ENCODE results near the gene CUBN.
A peak's percentile ranks its signal among the peaks of the same experiment; 100 is the strongest.

Gene CUBN

DNA sequence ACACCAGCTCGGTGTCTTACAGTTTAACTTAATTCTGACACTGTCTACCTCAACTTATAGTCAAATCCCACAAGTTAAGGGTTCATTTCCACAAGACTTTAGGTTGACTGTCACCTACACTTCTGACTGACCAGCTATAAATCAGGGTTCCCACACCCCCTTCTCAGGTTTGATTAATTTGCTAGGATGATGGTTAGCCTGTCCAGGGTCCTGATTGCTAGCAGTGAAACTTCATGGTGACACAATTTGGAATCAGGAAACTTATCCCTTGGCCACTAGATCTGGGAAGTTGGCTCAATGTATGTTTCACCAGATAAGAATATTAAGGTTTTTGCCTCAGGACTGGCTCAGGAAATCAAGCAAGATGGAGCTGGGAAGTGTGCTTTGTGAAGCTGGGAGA lies 309.6 kb downstream of the CUBN start:
- Mint-ChIP-seq H3K36me3 (peaks cover 11% of the 10 kb centered on the region), H3K27ac (no peak overlapping the region), H3K9me3 (peaks cover 4% of the 10 kb centered on the region), H3K4me3 (no peak overlapping the region), H3K4me1 (peaks cover 22% of the 10 kb centered on the region)
- DNase-seq (ENCODE audit: low spot score in 2 of 2) (no peak), ATAC-seq (no peak)

DNA sequence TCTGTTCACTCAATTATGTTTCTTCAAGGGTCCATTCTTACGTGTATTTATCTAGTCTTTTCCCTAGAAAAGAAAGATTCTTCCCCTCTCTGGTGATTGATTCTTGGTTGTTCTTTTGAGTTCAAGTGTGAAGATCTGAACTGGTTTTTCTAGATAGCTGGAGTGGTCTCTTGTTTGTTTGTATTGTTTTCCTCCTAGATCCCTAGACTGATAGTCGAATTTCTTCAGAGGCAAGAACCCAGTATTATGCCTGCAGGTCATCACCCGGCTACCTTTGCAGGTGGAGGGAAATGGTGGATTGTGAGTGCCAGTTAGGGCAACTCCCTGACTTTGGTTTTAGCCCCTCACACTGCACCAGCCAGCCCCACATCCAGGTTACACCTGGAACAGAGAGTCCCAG lies 310.2 kb downstream of the CUBN start:
- no peak overlapping the region for H3K4me3 Mint-ChIP-seq
- H3K27ac Mint-ChIP-seq = no peak overlapping the region
- no peak for ATAC-seq
- peaks cover 4% of the 10 kb centered on the region for H3K9me3 Mint-ChIP-seq
- H3K4me1 Mint-ChIP-seq = peaks cover 26% of the 10 kb centered on the region
- H3K36me3 Mint-ChIP-seq = peaks cover 15% of the 10 kb centered on the region
- peak in 1 of 2 donors; percentile 43 for DNase-seq (ENCODE audit: low spot score in 2 of 2)

DNA sequence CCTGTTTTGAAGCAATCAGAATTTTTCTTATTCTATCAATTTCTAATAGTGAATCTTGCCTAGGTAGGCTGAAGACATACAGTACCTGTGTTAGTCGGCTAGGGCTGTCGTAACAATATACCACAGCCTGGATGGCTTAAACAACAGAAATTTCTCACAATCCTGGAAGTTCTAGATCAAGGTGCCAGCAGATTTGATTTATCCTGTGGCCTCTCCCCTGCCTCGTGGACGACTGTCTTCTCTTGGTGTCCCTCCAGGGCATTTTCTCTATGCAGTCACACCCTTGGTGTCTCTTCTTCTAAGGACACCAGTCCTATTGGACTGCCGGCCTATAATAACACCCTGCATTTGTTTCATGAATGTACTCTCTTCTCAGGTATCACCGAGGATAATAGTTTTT lies 310.6 kb downstream of the CUBN start:
- Mint-ChIP-seq H3K9me3 (peaks cover 4% of the 10 kb centered on the region), H3K4me1 (peaks cover 26% of the 10 kb centered on the region), H3K27ac (no peak overlapping the region), H3K4me3 (no peak overlapping the region), H3K36me3 (peaks cover 19% of the 10 kb centered on the region)
- peak in 1 of 2 donors; percentile 47 for DNase-seq (ENCODE audit: low spot score in 2 of 2)
- ATAC-seq = no peak

DNA sequence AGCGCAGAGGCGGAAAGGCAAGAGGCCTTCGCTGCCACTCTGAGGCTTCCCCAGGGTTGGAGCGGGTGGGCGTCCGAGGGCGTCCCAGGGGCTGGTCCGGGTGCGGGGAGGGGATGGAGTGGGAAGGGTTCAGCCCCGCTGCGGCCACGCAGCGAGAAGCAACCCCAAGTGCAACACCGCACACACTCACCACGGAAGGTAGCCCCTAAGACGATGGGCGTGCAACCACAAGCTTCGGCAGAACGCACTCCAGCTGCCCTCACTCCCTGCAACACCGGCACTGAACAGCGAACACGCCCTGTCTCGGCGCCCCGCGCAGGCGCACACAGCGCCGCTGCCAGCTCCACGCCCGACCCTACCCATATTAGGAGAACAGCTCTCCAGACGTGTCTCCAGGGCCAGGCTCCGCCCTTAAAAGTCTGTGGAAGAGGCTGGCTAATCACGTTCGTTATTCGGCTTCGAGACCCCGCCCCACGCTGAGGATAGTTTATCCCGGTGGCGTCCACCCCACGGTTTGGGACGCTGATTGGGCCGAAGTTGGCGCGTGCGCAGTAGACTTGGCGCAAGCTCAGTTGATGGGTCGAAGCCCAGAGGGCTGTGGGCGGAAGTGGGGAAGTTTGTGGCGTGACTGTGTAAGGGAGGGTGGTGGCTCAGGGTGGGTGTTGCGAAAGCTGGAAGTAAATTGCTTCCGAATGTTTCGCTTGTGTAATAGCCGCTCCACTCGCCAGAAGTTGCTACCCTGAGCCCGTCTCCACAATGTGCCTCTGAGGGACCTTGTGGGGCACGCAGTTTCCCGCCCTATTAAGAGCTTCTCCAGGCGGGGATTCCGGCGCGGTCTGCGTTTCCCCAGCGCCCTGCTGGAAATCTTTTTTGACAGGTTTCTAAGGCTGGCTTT lies 312.2 kb downstream of the CUBN start, which contains the start of gene RSU1:
Gene RSU1, minus strand, starts transcription at position 300 of the 895 bp plus-strand sequence. CDS start 343 bp downstream, outside the sequence.
- ATAC-seq (peak; percentile 97), DNase-seq (ENCODE audit: low spot score in 2 of 2) (peak; percentile 99 to 100)
- H3K4me3 Mint-ChIP-seq = peak within 1 kb of the TSS; percentile 88
- H3K36me3 Mint-ChIP-seq = peaks cover 24% of the 10 kb centered on the region
- peaks cover 2% of the 10 kb centered on the region for H3K9me3 Mint-ChIP-seq
- H3K27ac Mint-ChIP-seq = peak within 1 kb of the TSS; percentile 96
- peaks cover 26% of the 10 kb centered on the region for H3K4me1 Mint-ChIP-seq

DNA sequence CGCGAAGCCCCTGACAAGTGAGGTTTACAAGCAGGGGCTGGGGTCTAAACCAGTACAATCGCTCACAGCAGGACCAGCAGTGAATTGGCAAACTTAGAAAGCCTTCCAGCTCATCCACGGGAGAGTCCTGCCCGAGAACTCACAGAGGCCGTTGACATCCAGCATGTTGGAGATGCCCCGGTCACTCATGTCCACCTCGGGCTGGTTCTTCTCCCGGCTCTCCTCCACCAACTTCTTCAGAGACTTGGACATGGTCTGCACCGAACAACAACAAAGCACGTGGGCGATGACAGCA lies 312.8 kb downstream of the CUBN start:
- DNase-seq (ENCODE audit: low spot score in 2 of 2) = no peak
- no peaks in the 10 kb centered on the region for H3K9me3 Mint-ChIP-seq
- peaks cover 28% of the 10 kb centered on the region for H3K4me1 Mint-ChIP-seq

DNA sequence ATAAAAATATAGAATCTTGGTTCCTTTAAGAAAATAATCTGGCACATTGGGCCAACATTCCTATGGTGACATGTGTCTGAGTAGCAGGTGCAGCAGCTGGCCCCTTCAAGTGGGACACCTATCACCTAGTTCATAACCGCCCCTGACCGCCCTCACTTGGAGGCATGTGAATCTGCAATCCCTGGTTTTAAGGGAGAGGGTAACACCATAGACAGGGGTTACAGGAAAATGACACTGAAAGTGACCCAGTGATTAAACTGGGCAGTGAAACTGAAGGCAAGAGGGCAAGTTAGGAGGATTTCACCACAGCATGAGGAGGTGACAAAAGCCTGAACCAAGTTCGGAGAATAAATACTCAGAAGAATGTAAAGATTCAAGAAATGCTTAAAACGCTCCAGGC lies 313.4 kb downstream of the CUBN start:
- H3K9me3 Mint-ChIP-seq = no peaks in the 10 kb centered on the region
- H3K36me3 Mint-ChIP-seq = peaks cover 31% of the 10 kb centered on the region
- H3K4me1 Mint-ChIP-seq = peaks cover 32% of the 10 kb centered on the region
- H3K4me3 Mint-ChIP-seq = peak overlapping the region; percentile 88
- ATAC-seq (no peak), DNase-seq (ENCODE audit: low spot score in 2 of 2) (peak in 1 of 2 donors; percentile 50)
- H3K27ac Mint-ChIP-seq = peak overlapping the region; percentile 96

More for the DNA sequence above, 312.8 kb downstream of the CUBN start:
- H3K36me3 Mint-ChIP-seq = peaks cover 29% of the 10 kb centered on the region
- peak overlapping the region; percentile 88 for H3K4me3 Mint-ChIP-seq
- ATAC-seq = no peak
- peak overlapping the region; percentile 96 for H3K27ac Mint-ChIP-seq

DNA sequence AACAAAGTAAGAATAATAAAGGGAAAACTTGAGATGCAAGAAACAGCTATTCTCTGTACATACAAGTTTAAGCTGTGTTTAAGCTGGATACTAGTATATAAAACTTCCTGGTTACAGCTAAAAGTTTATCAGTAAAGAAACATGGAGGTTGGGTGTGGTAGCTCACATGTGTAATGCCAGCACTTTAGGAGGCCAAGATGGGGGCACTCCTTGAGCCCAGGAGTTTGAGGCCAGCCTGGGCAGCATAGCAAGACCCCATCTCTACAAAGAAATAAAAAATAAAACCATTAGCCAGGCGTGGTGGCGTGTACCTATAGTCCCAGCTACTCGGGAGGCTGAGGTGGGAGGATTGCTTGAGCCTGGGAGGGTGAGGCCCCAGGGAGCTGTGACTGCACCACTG lies 315.6 kb downstream of the CUBN start:
- DNase-seq (ENCODE audit: low spot score in 2 of 2) (no peak), ATAC-seq (no peak)
- no peaks in the 10 kb centered on the region for H3K9me3 Mint-ChIP-seq
- H3K27ac Mint-ChIP-seq = no peak overlapping the region
- no peak overlapping the region for H3K4me3 Mint-ChIP-seq
- H3K36me3 Mint-ChIP-seq = peaks cover 31% of the 10 kb centered on the region
- H3K4me1 Mint-ChIP-seq = peaks cover 32% of the 10 kb centered on the region

DNA sequence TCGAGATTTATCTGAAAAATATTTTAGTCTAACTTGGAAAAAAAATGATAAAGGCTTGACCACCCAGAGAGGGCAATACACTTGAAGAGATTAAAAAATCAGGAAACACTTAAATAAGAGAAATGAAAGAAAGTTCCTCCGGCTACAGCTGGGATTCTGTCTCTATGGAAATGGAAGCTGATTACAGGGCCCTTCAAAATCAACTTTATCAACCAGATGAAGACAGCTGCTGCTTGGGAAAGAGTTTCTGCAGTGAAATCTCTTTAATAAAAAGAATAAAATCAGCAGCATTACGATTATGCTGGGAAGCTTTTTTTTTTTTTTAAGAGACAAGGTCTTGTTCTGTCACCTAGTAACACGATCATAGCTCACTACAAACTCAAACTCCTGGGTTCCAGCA lies 316.9 kb downstream of the CUBN start:
- Mint-ChIP-seq H3K4me1 (peaks cover 32% of the 10 kb centered on the region), H3K36me3 (peaks cover 28% of the 10 kb centered on the region)

DNA sequence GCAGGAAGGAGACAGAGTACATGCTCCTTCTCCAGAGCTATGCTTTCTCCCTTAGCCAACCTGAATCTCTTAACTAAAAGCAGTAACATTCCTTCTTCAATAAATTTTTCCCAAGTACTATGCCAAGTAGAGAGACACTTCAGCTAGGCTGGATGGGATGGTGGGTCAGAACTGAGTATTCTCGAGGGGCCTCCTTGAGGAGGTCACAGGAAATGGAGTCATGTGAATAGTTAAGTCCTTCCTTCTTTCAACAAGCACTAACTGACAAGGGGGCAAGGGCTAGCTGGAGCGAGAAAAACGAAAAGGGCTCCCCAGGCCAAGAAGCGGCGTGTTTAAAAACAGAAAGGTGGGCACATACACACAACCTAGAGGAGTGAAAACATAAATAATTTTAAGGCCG lies 317.8 kb downstream of the CUBN start:
- H3K4me3 Mint-ChIP-seq = no peak overlapping the region
- peaks cover 25% of the 10 kb centered on the region for H3K4me1 Mint-ChIP-seq
- peak overlapping the region; percentile 82 for H3K27ac Mint-ChIP-seq
- ATAC-seq (no peak), DNase-seq (ENCODE audit: low spot score in 2 of 2) (peak in 1 of 2 donors; percentile 42)
- no peaks in the 10 kb centered on the region for H3K9me3 Mint-ChIP-seq
- peaks cover 20% of the 10 kb centered on the region for H3K36me3 Mint-ChIP-seq

More for the DNA sequence above, 316.9 kb downstream of the CUBN start:
- Mint-ChIP-seq H3K9me3 (no peaks in the 10 kb centered on the region), H3K27ac (no peak overlapping the region), H3K4me3 (no peak overlapping the region)
- no peak for ATAC-seq
- no peak for DNase-seq (ENCODE audit: low spot score in 2 of 2)

DNA sequence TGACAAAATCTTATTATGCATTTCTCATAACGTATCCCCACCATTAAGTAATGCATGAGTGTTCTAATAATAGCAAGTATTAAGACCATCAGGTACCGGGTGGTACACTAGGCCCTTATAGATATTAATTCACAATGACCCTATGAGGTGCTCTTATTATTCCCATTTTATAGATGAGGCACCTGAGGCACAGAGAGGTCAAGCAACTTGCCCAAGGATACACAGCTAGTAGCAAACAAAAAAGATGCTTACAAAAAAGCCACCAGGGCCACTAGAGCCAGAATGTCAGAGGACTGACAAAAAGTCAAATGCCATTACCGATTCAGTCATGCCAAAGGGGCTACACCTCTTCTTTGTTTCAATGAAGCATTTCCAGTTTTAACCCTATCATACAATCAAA lies 318.3 kb downstream of the CUBN start:
- ATAC-seq = no peak

DNA sequence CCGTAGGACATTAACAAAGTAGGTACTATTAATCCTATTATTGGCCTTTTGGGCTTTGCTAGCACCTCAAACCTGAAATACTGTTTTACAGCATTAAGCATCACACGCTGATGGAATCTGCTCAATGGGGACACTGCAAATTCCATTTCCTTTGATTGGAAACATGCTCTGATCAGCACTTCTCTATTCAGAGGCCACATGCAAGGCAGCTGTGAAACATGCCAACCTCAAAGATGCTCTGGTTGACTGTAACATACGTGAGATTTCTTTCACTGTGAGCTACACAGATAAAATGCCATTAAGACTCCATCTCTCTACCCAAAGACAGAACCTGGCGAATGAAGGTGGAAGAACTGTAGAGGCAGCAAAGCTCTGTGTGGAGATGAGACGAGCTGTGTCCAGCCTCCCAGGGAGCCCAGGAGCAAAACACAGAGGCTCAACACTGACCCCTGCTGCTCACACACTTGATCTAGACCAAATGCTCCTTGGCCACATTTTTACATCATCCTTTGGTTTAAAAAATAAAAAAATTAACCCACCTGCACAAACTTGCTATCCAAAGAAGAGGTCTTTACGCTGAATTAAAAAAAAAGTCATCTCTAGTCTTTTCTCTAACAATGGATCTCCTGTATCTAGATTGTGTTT lies 320.4 kb downstream of the CUBN start:
- peaks cover 6% of the 10 kb centered on the region for H3K4me1 Mint-ChIP-seq
- ATAC-seq (peak; percentile 88), DNase-seq (ENCODE audit: low spot score in 2 of 2) (peak; percentile 40 to 71)
- peaks cover 14% of the 10 kb centered on the region for H3K36me3 Mint-ChIP-seq
- no peaks in the 10 kb centered on the region for H3K9me3 Mint-ChIP-seq
- no peak overlapping the region for H3K27ac Mint-ChIP-seq
- H3K4me3 Mint-ChIP-seq = no peak overlapping the region

More for the DNA sequence above, 318.3 kb downstream of the CUBN start:
- H3K36me3 Mint-ChIP-seq = peaks cover 20% of the 10 kb centered on the region
- no peak overlapping the region for H3K4me3 Mint-ChIP-seq
- H3K27ac Mint-ChIP-seq = peak overlapping the region; percentile 82
- no peak for DNase-seq (ENCODE audit: low spot score in 2 of 2)
- no peaks in the 10 kb centered on the region for H3K9me3 Mint-ChIP-seq
- peaks cover 22% of the 10 kb centered on the region for H3K4me1 Mint-ChIP-seq

DNA sequence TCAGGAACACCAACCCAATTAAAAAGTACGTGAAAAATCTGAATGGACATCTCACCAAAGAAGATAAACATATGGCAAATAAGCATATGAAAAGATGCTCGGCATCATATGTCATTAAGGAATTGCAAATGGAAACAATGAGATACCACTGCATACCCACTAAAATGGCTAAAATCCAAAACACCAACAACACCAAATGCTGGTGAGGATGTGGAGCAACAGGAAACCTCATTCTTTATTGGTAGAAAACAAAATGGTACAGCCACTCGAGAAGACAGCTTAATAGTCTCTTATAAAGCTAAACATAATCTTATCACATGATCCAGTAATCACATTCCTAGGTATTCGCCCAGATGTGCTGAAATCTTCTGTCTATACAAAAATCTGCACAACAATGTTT lies 325.5 kb downstream of the CUBN start:
- Mint-ChIP-seq H3K9me3 (no peaks in the 10 kb centered on the region), H3K36me3 (no peaks in the 10 kb centered on the region), H3K4me1 (peaks cover 32% of the 10 kb centered on the region), H3K4me3 (no peak overlapping the region), H3K27ac (no peak overlapping the region)
- DNase-seq (ENCODE audit: low spot score in 2 of 2) = no peak
- no peak for ATAC-seq

DNA sequence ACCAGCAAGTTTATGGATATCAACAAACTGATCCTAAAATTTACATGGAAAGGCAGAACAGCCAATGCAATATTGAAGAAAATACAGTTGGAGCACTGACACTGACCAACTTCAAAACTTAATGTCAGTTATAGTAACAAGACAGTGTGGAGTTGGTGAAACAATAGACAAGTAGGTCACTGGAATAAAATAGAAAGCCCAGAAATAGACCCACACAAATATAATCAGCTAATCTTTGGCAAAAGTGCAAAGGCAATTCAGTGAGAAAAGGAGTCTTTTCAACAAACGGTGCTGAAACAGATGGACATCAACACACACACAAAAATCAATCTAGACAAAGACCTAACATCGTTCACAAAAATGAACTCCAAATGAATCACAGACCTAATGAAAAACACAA lies 326.1 kb downstream of the CUBN start:
- Mint-ChIP-seq H3K4me1 (peaks cover 38% of the 10 kb centered on the region), H3K4me3 (no peak overlapping the region), H3K27ac (no peak overlapping the region), H3K36me3 (no peaks in the 10 kb centered on the region), H3K9me3 (no peaks in the 10 kb centered on the region)
- no peak for ATAC-seq
- no peak for DNase-seq (ENCODE audit: low spot score in 2 of 2)

DNA sequence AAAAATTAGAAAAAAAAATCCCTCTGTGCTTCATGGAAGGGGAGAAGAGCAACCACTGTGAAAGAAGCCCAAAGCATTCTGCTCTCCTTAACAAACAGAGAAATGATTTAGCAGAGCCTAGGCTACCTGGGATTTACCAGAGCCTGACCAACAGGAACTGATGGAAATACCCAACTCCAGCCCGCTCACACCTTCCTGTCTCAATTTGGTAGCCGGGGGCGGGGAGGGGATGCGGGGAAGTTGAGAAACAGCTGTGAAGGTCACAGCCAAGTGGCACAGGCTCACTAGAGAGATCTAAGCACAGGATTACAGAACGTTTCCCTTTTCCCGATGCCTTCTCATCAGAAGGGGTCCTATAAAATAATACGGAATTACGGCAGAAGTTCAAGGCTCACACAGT lies 330.0 kb downstream of the CUBN start:
- Mint-ChIP-seq H3K36me3 (peaks cover 6% of the 10 kb centered on the region), H3K27ac (peak overlapping the region; percentile 80), H3K4me3 (peak overlapping the region; percentile 42), H3K9me3 (no peaks in the 10 kb centered on the region), H3K4me1 (peaks cover 62% of the 10 kb centered on the region)
- DNase-seq (ENCODE audit: low spot score in 2 of 2) = no peak
- peak; percentile 66 for ATAC-seq

DNA sequence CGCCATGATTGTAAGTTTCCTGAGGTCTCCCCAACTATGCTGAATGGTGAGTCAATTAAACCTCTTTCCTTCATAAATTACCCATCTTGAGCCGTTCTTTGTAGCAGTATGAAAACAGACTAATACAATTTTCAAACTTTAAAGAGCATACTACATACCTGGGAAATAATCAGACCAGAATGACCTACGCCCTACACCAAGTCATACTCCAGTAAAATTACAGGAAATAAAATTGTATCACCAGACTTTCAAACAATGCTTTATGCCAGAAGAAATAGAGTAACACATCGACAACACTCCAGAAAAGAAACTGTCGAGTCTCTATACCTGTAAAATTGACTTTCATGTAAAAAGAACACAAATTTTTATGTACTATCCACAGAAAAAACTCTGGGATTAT lies 331.0 kb downstream of the CUBN start:
- ATAC-seq = no peak
- no peaks in the 10 kb centered on the region for H3K9me3 Mint-ChIP-seq
- no peak for DNase-seq (ENCODE audit: low spot score in 2 of 2)
- H3K27ac Mint-ChIP-seq = peak overlapping the region; percentile 80
- peaks cover 6% of the 10 kb centered on the region for H3K36me3 Mint-ChIP-seq
- no peak overlapping the region for H3K4me3 Mint-ChIP-seq
- peaks cover 62% of the 10 kb centered on the region for H3K4me1 Mint-ChIP-seq

All from stimulated activated effector memory CD8-positive, alpha-beta T cell treated with anti-CD3 and anti-CD28 coated beads, Interleukin-12 subunit alpha, Interleukin-12 subunit beta, amount 100 ng/mL, for 72 hours (primary cell).